OCI-LY7 (cell line): ENCODE results near the gene ZBTB1. TPM values are rescaled to one million over a fixed set of nuclear protein-coding genes. Genes with fewer than 3 reads are reported as not detected.

Source experiments
- BruUV-seq: library from RNA; stranded (reverse); fragments of 400-500 nt; replicated peaks from 2 replicates; lab custom pipeline; 2021; lab: Mats Ljungman, UMichigan
- CTCF ChIA-PET: fragments of 300-600 bp; sonication (Branson Sonifier 250); formaldehyde crosslinking; loops from one replicate; lab custom pipeline; 2022; ENCODE audit warnings: antibody characterized with exemption; ENCODE audit not compliant: unreplicated experiment; lab: Charles Lee
- POLR2A ChIA-PET: fragments of 300-600 bp; sonication (Branson Sonifier 250); formaldehyde crosslinking; loops from one replicate; lab custom pipeline; 2022; ENCODE audit warnings: antibody characterized with exemption; lab: Charles Lee
- DNase-seq: peaks from one replicate; pipeline ENCODE4 v3.0.0-alpha.2; 2015; ENCODE audit warnings: low spot score
- H2AFZ ChIP-seq: fragments of 200-600 bp; sonication (generic), shearing (Covaris generic); 2 replicates; pipeline ENCODE4 v1.6.1; 2014; ENCODE audit warnings: mild to moderate bottlenecking, antibody characterized with exemption, low read length, moderate library complexity
- H3K27ac ChIP-seq: fragments of 200-600 bp; sonication (generic); 2 replicates; pipeline ENCODE4 v1.5.1; 2014; ENCODE audit warnings: mixed run types, low read depth, mild to moderate bottlenecking, moderate library complexity, low read length, inconsistent platforms; ENCODE audit not compliant: poor library complexity, severe bottlenecking
- H3K36me3 ChIP-seq: fragments of 200-600 bp; sonication (generic); 2 replicates; pipeline ENCODE4 v1.6.1; 2014; ENCODE audit warnings: mild to moderate bottlenecking, antibody characterized with exemption, low read length, moderate library complexity, mixed read lengths; ENCODE audit not compliant: insufficient read depth
- H3K4me1 ChIP-seq: fragments of 200-600 bp; sonication (generic); 2 replicates; pipeline ENCODE4 v1.5.1; 2014; ENCODE audit warnings: mild to moderate bottlenecking, low read length; ENCODE audit not compliant: insufficient read depth, poor library complexity, severe bottlenecking
- H3K4me2 ChIP-seq: fragments of 200-600 bp; sonication (generic); 2 replicates; pipeline ENCODE4 v1.6.1; 2014; ENCODE audit warnings: mild to moderate bottlenecking, low read length
- H3K4me3 ChIP-seq: fragments of 200-600 bp; sonication (generic); 2 replicates; pipeline ENCODE4 v1.5.1; 2014; ENCODE audit warnings: mild to moderate bottlenecking, low read depth, low read length; ENCODE audit not compliant: poor library complexity, severe bottlenecking
- H3K79me2 ChIP-seq: fragments of 200-600 bp; sonication (generic); 2 replicates; pipeline ENCODE4 v1.6.1; 2016; ENCODE audit warnings: low read depth, mild to moderate bottlenecking, low read length, moderate library complexity, mixed read lengths; ENCODE audit not compliant: insufficient read depth
- H3K9me2 ChIP-seq: fragments of 200-600 bp; sonication (generic); 2 replicates; pipeline ENCODE4 v1.6.1; 2016; ENCODE audit warnings: mild to moderate bottlenecking, low read length, mixed read lengths; ENCODE audit not compliant: insufficient read depth
- H3K9me3 ChIP-seq: fragments of 200-600 bp; sonication (generic); 2 replicates; pipeline ENCODE4 v1.6.1; 2014; ENCODE audit warnings: mild to moderate bottlenecking, mixed run types, low read length, mixed read lengths
- H4K20me1 ChIP-seq: fragments of 200-600 bp; sonication (generic); 2 replicates; pipeline ENCODE4 v1.6.1; 2014; ENCODE audit warnings: mild to moderate bottlenecking, antibody characterized with exemption, low read length, moderate library complexity, mixed read lengths; ENCODE audit not compliant: insufficient read depth
- EZH2phosphoT487 ChIP-seq: fragments of 200-600 bp; sonication (generic); IDR thresholded peaks from 2 replicates; pipeline ENCODE4 v1.6.1; 2018; ENCODE audit warnings: low read depth, borderline replicate concordance, mild to moderate bottlenecking, mixed run types, antibody characterized with exemption, low read length, moderate library complexity, mixed read lengths
- intact Hi-C: fragments of 100-400 bp; cut with micrococcal nuclease; formaldehyde crosslinking; loops from one replicate; pipeline ENCODE4 v1.10.0; 2022; ENCODE audit not compliant: unreplicated experiment
- total RNA-seq, 2 experiments: library from RNA; depleted of rRNA in 1 of 2; stranded (reverse); fragments of >200 nt in 1 of 2; shearing (Covaris generic) in 1 of 2; gene quantifications; 2 replicates each; pipeline ENCODE4 v1.2.3, GENCODE V29; 2014 to 2022
- TF ChIP-seq, protein P1 (sequence below): fragments of 200-600 bp; sonication (generic); conservative IDR thresholded peaks from 2 replicates; pipeline ENCODE4 v1.5.1; 2014; ENCODE audit warnings: mild to moderate bottlenecking, antibody characterized with exemption, low read length, moderate library complexity, mixed read lengths

Gene ZBTB1
- total RNA-seq, 2 experiments from 2014 or later: 34.1 to 49.5 TPM

DNA sequence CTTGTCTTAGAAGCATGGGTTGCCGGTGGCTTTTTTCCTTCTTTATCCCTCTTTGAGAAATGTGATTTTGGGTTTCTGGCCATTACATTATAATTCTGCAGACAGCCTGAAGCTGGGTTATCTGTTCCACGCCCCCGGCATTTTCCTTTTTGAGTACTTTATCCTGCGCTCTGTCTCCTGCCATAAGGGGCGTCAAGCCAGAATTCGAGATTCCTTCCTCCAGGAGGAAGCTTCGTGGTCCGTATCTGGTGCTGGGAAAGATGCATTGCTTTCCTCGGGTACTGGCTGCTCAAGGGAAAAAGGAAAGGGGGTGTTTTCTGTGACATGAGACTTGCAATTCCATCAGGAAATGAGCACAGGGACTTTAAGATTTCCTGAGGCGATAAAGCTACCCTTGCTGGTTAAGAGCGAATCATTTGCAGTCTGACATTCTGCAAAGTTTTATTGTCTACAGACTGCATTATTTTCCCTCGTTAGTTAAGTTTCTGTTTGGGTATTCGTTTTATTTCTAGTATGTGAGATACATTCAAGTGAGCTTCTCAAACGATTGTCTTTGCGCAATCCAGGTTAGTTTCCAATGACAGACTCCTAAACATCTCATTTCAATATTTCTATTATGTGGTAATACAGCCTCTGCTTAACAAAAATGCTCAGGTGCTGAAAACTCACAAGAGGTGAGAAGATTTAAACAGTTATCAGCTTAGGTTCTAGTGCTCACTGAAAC, 38.6 kb upstream of the ZBTB1 start:
- peak overlapping the region; percentile 78 for H3K4me2 ChIP-seq
- intact Hi-C loops: loop anchor here (1.0 kb wide), 1 partner anchor 127 kb away; no protein-coding TSS in a partner anchor
- peaks cover 44% of the 10 kb centered on the region for H3K4me1 ChIP-seq
- H3K79me2 ChIP-seq: no peaks in the 10 kb centered on the region
- POLR2A ChIA-PET: interaction anchor here (0.7 to 1.5 kb wide), 2 partner anchors 72 to 78 kb away, joined by 3 to 4 read pairs; partner anchors contain the start of gene MTHFD1
- peak overlapping the region; percentile 60 for H3K4me3 ChIP-seq
- no peak overlapping the region for H3K27ac ChIP-seq
- peaks cover 8% of the 10 kb centered on the region; the same call in 1 of the 2 replicates for H4K20me1 ChIP-seq
- no peak overlapping the region for H2AFZ ChIP-seq
- no peaks in the 10 kb centered on the region for H3K9me3 ChIP-seq
- peaks cover 23% of the 10 kb centered on the region for H3K36me3 ChIP-seq
- no peak for DNase-seq
- no TSS peak for BruUV-seq
- TF ChIP-seq, protein P1, sequence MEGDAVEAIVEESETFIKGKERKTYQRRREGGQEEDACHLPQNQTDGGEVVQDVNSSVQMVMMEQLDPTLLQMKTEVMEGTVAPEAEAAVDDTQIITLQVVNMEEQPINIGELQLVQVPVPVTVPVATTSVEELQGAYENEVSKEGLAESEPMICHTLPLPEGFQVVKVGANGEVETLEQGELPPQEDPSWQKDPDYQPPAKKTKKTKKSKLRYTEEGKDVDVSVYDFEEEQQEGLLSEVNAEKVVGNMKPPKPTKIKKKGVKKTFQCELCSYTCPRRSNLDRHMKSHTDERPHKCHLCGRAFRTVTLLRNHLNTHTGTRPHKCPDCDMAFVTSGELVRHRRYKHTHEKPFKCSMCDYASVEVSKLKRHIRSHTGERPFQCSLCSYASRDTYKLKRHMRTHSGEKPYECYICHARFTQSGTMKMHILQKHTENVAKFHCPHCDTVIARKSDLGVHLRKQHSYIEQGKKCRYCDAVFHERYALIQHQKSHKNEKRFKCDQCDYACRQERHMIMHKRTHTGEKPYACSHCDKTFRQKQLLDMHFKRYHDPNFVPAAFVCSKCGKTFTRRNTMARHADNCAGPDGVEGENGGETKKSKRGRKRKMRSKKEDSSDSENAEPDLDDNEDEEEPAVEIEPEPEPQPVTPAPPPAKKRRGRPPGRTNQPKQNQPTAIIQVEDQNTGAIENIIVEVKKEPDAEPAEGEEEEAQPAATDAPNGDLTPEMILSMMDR: no peak
- TF ChIP-seq EZH2phosphoT487: no peak
- CTCF ChIA-PET: no interaction called here
- no peaks in the 10 kb centered on the region for H3K9me2 ChIP-seq

DNA sequence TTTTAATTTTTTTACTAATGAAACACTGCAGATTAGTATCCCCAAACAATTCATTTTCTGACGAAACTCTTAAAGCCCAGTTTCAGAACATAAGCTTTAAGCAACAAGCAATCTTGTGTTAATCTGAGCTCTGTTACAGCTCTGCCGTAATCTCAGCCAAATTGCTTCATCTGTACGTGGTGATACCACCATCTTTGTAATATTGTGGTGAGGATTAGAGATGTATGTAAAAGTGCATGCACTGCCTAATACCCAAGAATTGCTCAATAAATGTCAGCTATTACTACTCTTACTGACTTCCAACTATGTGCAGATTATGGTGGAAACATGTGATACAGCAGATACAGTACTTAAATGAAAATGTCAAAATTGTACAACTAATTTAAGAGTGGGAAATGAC, 37.5 kb upstream of the ZBTB1 start:
- peaks cover 8% of the 10 kb centered on the region; the same call in 1 of the 2 replicates for H4K20me1 ChIP-seq
- H3K79me2 ChIP-seq: no peaks in the 10 kb centered on the region
- intact Hi-C loops: no loop called here
- no peak for DNase-seq
- ChIA-PET POLR2A (interaction anchor here (0.6 to 1.5 kb wide), 5 partner anchors 12 to 79 kb away, joined by 3 to 4 read pairs (median 4); partner anchors contain the start of gene MTHFD1), CTCF (no interaction called here)
- no TSS peak for BruUV-seq
- H3K9me3 ChIP-seq: no peaks in the 10 kb centered on the region
- H3K4me1 ChIP-seq: peaks cover 41% of the 10 kb centered on the region
- no peak overlapping the region for H3K4me2 ChIP-seq
- TF ChIP-seq EZH2phosphoT487: no peak
- TF ChIP-seq, protein P1: no peak
- H3K4me3 ChIP-seq: no peak overlapping the region
- no peaks in the 10 kb centered on the region for H3K9me2 ChIP-seq
- H2AFZ ChIP-seq: no peak overlapping the region
- H3K27ac ChIP-seq: no peak overlapping the region
- H3K36me3 ChIP-seq: peaks cover 14% of the 10 kb centered on the region; the same call in 1 of the 2 replicates

DNA sequence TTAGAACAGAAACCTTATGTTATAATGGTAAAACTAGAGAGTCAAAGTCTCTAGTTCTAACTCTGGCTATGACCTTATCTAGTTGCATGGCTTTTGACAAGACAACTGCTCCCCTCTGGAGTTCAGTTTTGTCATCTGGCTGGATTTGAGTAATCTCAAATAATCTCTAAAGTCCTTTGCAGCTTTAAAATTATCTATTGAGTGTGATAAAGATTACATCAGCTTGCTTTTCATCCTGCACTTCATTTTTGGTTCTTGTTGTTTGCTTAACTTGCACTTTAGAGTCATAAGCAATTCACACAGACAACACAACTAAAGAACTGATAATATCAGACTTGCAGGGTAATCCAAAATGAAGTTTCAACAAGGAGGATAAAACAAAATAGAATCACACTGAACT, 37.0 kb upstream of the ZBTB1 start:
- Histone ChIP-seq H4K20me1 (peaks cover 4% of the 10 kb centered on the region; the same call in 1 of the 2 replicates), H3K9me3 (no peaks in the 10 kb centered on the region), H3K79me2 (no peaks in the 10 kb centered on the region), H3K4me3 (no peak overlapping the region), H2AFZ (no peak overlapping the region), H3K4me1 (peaks cover 36% of the 10 kb centered on the region), H3K9me2 (no peaks in the 10 kb centered on the region), H3K4me2 (no peak overlapping the region), H3K27ac (no peak overlapping the region), H3K36me3 (peaks cover 9% of the 10 kb centered on the region; the same call in 1 of the 2 replicates)
- intact Hi-C loops: no loop called here
- ChIA-PET CTCF (no interaction called here), POLR2A (interaction anchor here (0.6 to 1.5 kb wide), 5 partner anchors 11 to 80 kb away, joined by 3 to 4 read pairs (median 4); partner anchors contain the start of gene MTHFD1)
- BruUV-seq: no TSS peak
- no peak for DNase-seq
- TF ChIP-seq EZH2phosphoT487: no peak
- TF ChIP-seq, protein P1: no peak
